ENCODE results near the gene IGSF21.

GRCh38 chr1:18073066-18073642, 34.4 kb upstream of the IGSF21 start:
- no peak for TF ChIP-seq CTCF (conservative IDR thresholded peaks at IDR 0.05)
- no peak for TF ChIP-seq ZFX (IDR thresholded peaks at IDR 0.05)
